ENCODE data around the gene LARP1B.
"Not testable (repeated sequence)": the region's sequence is repeated elsewhere in the genome, so short reads cannot be mapped to it uniquely, and the experiment has no call there.

LARP1B gene

DNA sequence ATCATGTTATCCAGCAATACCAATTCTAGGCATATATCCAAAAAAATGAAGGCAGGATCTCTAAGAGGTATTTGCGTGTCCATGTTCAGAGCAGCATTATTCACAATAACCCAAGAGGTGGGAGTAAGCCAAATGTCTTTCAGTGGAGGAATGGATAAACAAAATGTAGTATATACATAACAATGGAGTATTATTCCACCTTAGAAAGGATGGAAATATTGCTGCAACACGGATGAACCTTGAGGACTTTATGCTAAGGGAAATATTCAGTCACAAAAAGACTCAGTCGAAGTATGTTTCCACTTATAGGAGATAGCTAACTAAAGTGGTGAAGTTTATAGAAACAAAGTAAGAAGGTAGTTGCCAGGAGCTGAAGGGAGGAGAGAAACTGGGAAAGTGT, 74.3 kb downstream of the LARP1B start:
- DNase-seq (ENCODE audit: low read depth in 2 of 2): no peak

DNA sequence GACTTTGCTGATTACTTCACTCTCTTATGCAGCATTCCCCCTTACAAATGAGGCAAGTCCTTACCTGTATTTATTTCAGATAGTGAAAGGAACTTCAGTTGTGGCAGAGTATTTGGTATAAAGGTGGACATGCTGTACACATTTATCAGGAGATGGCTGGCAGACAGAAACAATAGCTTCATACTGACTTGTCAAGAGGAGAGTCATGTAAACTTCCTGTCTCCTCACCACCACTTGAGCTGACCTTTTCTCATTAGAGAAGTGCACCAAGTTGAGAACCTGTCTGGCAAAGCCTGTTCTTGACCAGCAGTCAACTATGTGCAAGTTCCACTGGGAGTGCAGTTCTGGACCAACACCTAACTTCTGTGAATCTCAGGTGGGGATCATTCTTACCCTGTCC, 80.8 kb downstream of the LARP1B start:
- no peak for DNase-seq (ENCODE audit: low read depth in 2 of 2)

DNA sequence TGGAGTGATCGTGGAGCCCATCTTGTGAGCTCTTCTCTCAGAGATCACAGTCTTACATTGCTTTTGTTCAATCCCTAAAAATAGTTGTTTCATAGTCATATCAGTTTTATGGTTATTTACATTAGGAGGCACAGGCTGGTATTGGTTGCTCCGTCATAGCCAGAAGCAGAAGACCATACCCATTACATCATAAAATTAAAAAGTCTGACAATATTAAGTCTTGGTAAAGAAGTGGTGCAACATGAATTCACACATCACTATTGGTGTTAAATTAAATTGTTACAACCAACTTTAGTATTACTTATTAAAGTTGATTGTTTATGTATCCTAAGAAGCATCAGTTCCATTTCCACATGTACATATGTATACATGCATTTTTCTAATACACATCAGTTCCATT, 84.6 kb downstream of the LARP1B start:
- DNase-seq (ENCODE audit: low read depth in 2 of 2): no peak

DNA sequence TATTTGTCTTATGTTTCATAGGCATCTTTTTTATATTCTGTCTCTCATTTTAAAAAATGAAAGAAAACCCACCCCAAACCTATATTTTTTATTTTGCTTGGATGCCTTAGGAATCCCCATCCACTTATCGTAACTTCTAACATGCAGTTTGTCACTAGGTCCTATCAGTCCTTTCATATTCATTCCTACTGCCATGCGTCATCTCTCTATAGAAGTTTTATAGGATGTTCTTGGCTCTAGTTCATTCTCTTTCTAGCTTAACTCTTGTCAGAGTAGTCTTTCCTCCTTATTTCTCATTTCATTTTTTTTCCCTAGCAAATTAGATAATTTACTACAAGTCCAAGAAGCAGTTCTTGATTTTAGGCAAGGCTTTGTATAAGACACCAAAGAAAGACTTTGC, 92.7 kb downstream of the LARP1B start:
- no peak for DNase-seq (ENCODE audit: low read depth in 2 of 2)

DNA sequence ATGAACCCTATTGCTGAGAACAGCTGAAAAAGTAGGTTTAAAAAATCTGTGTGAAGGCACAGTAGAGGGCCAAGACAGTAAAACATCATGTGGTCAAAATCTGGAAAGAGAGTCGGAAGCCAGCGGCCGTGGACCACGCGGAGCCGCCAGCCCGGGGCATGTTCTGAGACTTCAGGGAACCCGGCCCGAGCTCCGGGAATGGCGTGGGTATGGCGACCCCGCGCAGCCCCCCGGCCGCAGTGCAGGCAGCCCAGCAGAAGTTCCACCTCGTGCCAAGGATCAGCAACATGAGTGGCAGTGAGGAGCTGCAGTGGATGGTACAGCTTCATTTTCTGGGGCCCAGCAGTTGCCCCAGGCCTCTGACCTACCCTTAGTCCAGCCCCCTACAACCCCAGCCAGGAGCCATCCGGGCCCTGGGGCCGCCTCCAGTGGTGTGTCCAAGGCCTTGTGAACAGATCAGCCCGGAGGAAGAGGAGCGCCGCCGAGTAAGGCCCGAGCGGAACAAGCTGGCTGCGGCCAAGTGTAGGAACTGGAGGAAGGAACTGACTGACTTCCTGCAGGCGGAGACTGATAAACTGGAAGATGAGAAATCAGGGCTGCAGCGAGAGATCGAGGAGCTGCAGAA, 94.2 kb downstream of the LARP1B start:
- DNase-seq (ENCODE audit: low read depth in 2 of 2): no peak

DNA sequence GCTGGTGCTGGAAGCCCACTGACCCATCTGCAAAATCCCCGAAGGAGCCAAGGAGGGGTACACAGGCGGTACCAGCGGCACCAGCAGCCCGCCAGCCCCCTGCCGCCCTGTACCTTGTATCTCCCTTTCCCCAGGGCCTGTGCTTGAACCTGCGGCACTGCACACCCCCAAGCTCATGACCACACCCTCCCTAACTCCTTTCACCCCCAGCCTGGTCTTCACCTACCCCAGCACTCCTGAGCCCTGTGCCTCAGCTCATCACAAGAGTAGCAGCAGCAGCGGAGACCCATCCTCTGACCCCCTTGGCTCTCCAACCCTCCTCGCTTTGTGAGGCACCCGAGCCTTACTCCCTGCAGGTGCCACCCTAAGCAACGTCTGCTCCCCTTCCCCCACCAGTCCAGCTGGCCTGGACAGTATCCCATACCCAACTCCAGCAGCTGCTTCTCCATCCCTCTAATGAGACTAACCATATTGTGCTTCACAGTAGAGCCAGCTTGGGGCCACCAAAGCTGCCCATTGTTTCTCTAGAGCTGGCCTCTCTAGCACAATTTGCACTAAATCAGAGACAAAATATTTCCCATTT, 94.9 kb downstream of the LARP1B start:
- no peak for DNase-seq (ENCODE audit: low read depth in 2 of 2)

DNA sequence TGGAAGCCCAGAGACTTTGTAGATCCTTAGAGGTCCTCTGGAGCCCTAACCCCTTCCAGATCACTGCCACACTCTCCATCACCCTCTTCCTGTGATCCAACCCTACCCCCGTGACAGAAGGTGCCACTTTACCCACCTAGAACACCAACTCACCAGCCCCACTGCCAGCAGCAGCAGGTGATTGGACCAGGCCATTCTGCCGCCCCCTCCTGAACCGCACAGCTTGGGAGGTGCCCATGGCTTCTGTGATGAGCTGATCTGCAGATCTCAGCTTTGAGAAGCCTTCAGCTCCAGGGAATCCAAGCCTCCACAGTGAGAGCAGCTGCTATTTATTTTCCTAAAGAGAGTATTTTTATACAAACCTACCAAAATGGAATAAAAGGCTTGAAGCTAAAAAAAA, 95.4 kb downstream of the LARP1B start:
- not testable (repeated sequence) for DNase-seq (ENCODE audit: low read depth in 2 of 2)

DNA sequence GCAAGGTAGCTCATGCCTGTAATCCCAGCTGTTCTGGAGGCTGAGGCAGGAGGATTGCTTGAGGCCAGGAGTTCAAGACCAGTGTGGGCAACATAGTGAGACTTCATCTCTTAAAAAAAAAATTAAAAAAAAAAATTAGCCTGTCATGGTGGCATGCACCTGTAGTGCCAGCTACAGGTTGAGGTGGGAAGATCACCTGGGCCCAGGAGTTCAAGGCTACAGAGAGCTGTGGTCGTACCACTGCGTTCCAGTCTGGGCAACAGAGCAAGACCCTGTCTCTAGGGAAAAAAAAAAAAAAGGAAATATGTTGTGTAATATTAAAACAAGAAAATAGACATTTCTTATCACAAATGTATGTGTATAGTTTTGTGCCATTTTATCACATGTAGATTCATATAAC, 97.8 kb downstream of the LARP1B start:
- no peak for DNase-seq (ENCODE audit: low read depth in 2 of 2)

DNA sequence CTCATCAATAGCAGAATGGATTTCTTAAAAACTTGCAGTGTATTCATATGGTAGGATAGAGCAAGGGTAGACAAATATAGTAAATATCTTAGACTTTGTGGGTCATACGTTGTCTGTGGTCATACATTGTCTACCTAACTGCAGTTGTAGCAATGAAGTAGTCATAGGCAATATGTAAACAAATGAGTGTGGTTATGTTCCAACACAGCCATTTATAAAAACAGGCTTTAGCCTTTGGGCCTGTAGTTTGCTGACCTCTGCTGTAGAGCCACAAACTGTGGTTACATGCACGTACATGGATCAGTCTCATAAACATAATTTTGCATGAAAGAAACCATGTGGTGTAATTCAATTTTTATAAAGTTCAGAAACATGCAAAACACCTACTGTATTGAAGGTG, 98.9 kb downstream of the LARP1B start:
- DNase-seq (ENCODE audit: low read depth in 2 of 2): no peak

DNA sequence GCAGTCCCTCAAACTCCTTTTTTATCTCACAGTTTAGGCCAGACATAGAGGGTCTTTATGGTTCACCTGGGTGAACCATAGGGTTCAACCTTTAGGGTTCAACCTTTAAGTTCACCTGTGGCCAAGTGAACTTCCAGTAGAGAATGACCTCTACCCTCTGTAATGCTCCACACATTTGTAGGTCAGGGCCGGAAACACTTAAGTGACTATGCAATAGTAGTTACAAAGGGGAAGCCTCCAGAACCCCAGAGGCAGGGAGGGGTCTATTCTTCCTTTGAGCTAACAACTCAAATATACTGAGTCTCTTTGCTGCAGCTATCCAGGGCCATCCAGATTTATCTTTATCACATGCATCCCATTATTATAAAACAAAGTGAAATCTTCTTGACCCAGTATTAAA, 100.0 kb downstream of the LARP1B start:
- no peak for DNase-seq (ENCODE audit: low read depth in 2 of 2)

DNA sequence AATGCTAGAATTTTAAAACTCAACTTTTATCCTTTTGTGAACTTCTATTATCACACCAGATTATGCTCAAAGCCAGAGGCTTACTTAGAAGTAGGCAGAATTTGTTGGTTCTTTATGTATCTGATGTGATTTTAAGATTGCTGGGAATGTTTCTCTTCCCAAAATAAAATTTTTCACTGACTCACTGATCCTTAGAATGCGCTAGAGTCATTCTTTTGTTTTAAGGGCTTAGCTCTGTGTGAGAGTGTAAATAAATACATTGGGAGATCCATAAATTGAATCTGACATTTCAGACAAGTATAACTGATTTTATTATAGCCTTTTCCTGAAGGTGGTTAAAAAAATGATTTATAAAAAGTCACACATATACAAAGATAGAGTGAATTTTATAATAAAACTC, 101.3 kb downstream of the LARP1B start:
- no peak for DNase-seq (ENCODE audit: low read depth in 2 of 2)

DNA sequence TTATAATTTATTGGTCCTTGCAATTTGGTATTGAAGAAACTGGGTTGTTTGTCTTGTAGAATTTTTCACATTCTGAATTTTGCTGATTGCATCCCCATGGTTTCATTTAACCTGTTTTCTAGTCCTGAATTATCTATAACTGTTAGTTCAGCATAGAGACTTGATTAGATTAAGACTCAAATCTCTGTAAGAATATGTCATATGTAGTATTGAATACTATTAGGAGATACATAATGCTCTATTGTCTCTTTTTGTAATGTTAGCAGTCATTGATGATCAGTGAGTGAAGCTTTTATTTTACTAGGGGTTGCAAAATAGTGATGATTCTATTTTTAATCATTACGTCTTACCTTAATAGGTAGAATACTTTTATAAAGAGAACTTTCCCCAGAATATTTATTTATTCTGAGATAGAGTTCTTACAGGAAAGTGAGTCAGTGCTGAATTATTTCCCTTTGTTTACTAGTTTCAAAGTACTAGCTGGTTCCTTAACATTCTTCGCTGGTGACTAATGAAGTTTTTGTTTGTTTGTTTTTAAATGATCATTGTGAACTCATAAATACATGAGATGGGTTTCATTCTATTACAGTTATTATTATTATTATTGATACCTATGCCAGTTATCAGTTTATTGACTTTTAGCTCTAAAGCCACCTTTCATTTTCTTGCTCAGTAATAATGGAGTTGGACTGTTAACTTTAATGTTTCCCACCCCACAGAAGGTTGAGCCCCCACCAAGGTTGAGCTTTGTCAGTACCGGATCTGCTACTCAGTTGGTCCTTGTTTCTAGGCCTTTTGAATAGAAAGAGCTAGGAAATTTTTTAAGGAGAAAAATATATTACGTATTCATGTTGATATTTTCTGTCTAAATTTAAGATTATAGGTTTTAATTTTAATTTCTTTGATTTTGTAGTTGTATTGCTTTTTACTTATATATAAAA, 102.3 kb downstream of the LARP1B start:
- no peak for DNase-seq (ENCODE audit: low read depth in 2 of 2)

DNA sequence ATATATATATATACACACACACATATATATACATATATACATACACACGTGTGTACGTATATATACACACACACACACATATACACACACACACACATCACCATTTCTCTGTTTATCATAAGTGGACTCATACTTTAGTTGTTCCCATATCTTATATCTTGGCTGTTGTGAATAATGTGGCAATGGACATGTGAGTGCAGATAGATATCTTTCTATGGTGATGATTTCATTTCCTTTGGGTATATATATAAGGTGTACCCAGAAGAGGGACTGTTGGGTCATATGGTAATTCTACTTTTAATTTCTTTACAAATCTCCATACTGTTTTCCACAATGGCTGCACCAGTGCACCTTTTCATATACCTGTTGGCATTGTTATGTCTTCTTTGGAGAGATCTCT, 105.9 kb downstream of the LARP1B start:
- DNase-seq (ENCODE audit: low read depth in 2 of 2): no peak

DNA sequence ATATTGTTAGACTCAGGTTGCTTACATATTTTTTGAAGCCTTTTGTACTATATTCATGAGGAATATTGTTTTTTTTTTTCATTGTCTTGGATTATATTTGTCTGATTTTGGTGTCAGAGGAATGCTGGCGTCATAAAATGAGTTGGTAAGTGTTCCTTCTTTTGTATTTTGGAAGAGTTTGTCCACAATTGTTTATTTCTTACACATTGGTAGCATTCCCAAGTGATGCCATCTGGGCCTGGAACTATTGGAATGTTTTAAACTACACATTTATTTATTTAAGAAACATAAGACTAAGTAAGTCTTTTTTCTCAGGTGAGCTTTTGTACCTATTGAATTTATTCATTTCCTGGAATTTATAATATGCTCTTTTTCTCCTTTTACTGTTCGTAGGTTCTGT, 107.6 kb downstream of the LARP1B start:
- DNase-seq (ENCODE audit: low read depth in 2 of 2): no peak

DNA sequence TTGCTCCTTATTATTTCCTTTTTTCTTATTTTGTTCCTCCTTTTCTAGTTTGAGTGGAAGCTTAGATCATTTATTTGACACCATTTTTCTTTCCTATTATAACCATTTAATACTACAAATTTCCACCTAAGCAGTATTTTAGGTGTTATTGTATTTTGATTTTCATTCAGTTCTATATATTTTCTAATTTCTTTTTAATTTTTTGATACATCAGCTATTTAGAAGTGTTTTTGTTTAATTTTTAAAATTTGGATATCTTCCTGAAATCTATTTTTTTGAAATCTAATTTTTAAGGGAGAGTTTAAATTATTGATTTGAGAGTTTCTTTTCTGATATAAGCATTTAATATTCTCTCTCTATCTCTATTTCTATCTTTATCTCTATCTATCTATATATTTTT, 108.1 kb downstream of the LARP1B start:
- no peak for DNase-seq (ENCODE audit: low read depth in 2 of 2)

DNA sequence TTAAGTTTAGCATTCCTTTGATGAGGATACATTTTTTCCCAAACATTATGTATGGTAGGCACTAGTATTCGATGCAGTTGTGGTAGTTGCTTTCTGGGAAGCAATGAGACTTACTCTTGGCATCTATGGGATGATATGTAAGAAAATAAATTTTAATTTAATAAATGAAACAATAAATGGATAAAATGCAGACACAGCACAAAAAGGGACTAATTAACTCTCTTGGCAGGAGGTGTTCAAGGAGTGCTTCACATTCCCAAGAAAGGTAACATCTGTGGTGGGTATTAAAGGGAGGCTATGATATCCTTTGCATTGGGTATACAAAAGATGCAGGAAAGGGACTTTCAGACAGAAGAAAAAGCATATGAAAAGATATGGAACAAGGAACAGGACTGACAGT, 115.5 kb downstream of the LARP1B start:
- no peak for DNase-seq (ENCODE audit: low read depth in 2 of 2)

DNA sequence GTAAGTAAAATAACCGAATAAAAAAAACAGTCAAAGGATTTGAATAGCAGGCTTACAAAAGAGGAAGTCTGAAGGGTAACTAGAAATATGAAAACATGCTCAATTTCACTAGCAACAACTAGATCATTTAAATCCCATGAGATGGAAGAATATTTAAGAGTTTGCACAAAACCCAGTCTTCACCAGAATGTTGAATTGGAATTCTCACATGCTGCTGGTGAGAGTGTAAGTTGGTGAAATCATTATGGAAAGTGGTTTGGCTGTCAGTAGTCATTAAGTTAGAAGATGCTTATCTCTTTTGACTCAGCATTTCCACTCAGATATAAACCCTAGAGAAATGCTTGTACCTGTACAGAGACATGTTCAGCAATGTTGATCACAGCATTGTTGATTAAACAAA, 116.4 kb downstream of the LARP1B start:
- DNase-seq (ENCODE audit: low read depth in 2 of 2): no peak

DNA sequence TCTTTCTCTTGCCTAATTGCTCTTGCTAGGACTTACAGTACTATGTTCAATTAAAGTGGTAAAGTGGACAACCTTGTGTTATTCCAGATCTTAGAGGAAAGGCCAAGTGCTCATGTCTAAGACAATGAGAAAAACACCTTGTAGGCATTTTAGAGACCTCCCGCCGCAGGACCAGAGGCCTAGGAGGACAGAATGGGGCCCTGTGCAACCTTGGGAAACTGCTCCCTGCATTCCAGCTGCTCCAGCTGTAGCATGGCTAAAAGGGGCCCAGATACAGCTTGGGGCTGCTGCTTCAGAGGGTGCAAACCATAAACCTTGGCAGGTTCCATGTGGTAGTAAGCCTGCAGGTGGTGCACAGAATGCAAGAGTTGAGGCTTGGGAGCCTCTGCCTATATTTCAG, 125.5 kb downstream of the LARP1B start:
- DNase-seq (ENCODE audit: low read depth in 2 of 2): no peak

DNA sequence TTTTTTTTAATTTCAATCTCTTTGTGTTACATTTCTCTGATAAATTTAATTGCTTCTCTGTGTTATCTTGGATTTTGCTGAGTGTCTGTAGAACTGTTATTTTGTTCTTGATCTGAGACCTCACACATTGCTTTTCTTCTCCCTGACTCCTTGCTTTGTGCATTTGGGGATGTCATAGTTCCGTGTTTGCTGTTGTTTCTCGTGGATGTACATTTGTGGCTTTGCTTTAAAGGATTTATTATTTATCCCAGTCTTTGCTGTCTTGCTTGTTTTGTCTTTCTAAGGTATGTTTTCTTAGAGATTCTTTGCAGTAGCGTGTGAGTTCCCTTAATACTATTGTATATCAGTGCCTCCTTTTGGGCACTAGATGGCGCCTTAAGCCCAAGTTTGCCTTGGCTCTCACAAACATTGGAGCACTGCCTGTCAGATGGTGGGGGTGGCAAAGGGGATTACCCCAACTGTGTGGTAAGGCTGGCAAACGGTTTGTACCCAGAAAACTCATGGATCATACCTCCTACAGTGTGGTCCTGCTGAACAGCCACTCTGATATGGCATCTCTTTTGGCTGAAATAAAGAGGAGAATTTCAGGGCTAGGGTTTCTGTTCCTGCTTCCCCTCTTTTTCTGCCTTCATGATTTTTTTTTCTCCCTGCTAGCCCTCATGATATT, 130.1 kb downstream of the LARP1B start:
- DNase-seq (ENCODE audit: low read depth in 2 of 2): peak; percentile 48 to 71

DNA sequence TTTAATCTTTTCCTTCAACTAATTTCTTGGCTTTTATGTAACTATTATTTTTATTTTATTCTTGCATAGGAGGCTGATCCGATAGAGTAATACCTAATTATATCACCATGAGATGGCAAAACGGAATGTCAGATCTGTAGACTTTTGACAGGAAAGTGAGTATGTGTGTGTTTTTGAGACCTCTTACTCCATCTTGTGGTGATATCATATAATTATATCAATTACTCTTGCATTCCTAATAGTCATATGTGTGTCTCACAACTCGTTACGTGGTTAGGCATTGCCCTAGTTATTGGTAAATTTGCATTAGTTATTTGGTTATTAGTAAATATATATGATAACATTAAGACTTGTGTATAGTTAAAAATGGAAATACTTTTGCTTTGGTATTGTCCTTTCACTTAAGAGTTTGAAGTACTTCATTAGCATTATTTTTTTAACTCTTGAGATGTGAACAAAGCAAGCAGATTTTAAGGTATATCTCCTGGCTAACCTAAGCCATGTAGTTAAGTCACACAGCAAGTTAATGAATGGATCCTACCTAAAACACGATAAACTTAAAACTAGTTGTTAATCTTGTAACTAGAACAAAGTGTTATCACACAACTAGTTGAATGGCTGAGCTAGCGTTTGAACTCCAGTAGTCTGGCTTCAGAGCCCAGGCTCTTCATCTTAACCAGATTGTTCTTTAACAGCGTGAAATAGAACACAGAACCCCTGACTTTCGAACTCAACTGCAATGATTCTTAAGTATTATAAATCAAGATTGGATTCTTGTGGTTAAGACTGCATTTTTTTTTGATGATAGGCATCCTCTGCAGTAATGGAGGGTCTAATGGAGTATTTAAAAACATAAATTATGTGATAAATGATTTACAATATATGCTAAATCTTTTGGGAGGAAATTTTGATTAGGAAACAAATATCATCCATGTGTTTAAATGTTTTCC, 159.4 kb downstream of the LARP1B start:
- no peak for DNase-seq (ENCODE audit: low read depth in 2 of 2)

DNA sequence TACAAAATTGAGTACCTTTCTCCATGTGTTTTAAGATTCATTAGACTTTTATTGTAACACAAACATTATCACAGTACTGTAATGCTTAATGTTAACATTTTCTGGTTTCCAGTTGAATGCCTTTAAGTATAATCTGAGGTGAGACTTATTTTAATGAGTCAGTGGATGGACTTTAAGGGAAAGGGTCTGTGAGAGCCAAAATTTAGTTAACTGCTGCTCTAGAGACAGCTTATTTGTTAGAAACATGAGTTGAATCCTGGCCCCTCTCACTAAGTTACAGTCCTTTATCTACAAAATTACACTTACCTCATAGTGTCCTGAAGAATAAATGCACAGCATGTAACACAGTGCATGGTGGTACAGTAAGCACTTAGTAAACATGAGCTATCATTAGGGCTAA, 160.5 kb downstream of the LARP1B start:
- no peak for DNase-seq (ENCODE audit: low read depth in 2 of 2)

Data from stimulated activated CD8-positive, alpha-beta memory T cell treated with anti-CD3 and anti-CD28 coated beads, Interleukin-7, amount 100 ng/mL, for 4 hours (primary cell).